ENCODE results near the gene GHDC.

DNA sequence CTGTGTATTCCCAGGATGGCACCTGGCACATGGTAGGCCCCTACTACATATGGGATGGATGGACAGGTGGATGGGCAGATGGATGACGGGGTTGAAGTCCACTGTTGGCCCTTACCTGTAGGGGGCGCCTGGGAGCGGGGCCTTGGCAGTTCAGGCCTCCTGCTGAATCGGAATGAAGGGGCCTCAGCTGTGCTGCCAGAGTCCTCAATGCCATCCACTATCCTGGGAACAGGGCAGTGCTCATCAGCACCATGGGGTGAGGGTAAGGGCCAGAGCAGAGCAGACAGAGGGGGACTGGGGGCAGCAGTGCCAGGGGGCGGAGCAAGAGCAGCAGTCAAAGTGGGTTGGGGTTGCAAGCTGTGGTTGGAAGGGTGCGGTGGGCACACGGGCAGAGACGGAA lies 31.2 kb downstream of the GHDC start:
- TF ChIP-seq EZH2phosphoT487 (IDR thresholded peaks at IDR 0.05; ENCODE audit: insufficient read depth, low read depth) (no peak), EZH2 (IDR thresholded peaks at IDR 0.05; ENCODE audit: insufficient read depth, poor library complexity, severe bottlenecking) (no peak)
